ENCODE measurements around the gene NSG2.

NSG2 gene

DNA sequence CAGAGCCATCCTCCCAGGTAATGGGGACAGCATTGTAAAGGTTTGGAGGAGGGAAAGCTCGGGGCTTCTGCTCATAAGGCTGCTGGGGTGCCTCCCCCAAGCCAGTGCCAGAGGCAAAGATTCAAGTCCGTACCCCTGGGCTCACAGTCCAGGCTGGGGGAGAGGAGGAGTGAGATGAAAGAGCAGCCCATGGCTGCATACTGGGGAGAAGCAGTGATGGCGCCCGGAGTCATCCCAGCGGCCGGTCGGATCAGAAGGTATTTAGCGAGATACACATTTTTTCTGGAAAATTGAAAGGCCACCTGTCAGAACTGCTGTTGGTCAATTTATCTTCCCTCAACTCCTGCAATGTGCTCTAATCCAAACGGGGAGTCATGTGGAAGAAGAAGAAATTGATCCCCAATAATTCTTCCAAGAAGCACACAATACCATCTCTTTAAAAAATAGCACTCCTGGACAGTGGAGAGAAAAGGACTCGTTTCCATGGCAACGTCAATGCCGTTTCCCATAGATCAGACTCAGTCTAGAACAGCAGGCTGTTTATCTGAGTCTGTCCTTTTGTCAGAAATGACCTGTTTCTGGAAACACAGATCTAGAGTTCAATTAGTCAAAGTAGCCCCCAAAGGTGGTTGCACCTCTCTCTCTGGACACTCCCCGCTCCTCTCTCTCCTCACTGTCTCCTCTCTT, 65.9 kb downstream of the NSG2 start:
- H3K4me3 ChIP-seq (ENCODE audit: low read depth, low read length), result no peak overlapping the region
- POLR2A ChIA-PET, result no interaction called here
- no peak for DNase-seq (ENCODE audit: low read depth, low spot score)
- TF ChIP-seq, protein P1, sequence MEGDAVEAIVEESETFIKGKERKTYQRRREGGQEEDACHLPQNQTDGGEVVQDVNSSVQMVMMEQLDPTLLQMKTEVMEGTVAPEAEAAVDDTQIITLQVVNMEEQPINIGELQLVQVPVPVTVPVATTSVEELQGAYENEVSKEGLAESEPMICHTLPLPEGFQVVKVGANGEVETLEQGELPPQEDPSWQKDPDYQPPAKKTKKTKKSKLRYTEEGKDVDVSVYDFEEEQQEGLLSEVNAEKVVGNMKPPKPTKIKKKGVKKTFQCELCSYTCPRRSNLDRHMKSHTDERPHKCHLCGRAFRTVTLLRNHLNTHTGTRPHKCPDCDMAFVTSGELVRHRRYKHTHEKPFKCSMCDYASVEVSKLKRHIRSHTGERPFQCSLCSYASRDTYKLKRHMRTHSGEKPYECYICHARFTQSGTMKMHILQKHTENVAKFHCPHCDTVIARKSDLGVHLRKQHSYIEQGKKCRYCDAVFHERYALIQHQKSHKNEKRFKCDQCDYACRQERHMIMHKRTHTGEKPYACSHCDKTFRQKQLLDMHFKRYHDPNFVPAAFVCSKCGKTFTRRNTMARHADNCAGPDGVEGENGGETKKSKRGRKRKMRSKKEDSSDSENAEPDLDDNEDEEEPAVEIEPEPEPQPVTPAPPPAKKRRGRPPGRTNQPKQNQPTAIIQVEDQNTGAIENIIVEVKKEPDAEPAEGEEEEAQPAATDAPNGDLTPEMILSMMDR (IDR thresholded peaks at IDR 0.05; ENCODE audit: insufficient read depth, low read length, missing control alignments), result no peak
- CTCF ChIA-PET, result no interaction called here

DNA sequence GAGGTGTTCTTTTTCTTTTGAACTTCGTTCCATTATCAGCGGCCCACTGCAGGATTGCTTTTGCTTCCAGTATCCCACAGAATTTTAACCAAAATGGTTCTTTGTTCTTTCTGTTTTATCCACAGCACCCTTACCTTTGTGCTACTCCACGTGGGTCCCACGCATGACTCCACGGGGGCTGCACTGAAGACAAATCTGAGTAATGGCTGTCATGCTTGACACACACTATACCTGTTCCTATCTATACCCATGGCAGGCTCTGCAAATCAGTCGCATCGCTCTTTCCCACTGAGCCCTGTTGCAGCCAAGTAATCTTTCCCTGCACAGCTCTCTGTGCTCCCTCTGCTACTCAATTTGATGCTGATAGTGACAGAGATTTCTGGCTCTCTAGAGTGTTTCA, 69.7 kb downstream of the NSG2 start:
- CTCF ChIA-PET, result no interaction called here
- TF ChIP-seq, protein P1 (IDR thresholded peaks at IDR 0.05; ENCODE audit: insufficient read depth, low read length, missing control alignments), result no peak

DNA sequence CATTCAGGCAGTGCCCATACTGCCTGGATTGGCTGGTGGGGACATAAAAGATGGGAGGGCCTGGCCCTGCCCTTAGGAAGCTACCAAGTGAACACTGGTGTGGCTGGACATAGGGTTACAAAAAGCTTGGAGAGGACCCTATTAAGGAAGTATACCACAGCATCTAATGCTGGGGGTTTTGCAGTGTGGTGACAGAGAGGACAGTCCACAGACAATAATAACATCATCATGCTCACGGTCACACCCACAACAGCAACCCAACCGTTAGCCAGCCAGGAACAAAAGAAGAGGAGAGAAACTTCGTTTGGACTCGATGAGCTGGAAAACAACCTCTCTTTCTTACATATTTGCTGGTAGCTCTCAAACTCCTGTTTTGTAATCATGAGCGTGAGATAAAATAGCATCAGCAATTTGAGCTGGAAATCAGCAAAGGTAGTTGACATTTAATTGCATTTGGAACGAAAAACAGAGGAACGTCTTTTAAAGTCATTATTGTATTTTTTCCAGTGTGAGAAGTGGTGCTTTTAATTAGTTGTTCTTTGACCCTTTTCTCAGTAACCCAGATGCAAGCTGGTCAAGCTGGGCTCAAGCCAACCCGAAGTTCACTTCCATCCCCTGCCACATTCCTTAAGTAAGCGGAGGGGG, 73.4 kb downstream of the NSG2 start:
- no peak overlapping the region for H3K4me3 ChIP-seq (ENCODE audit: low read depth, low read length)
- TF ChIP-seq, protein P1 (IDR thresholded peaks at IDR 0.05; ENCODE audit: insufficient read depth, low read length, missing control alignments), result no peak
- no peak for DNase-seq (ENCODE audit: low read depth, low spot score)
- POLR2A ChIA-PET, result no interaction called here
- CTCF ChIA-PET, result no interaction called here

More for the DNA sequence above, 69.7 kb downstream of the NSG2 start:
- POLR2A ChIA-PET, result no interaction called here
- no peak for DNase-seq (ENCODE audit: low read depth, low spot score)
- no peak overlapping the region for H3K4me3 ChIP-seq (ENCODE audit: low read depth, low read length)

DNA sequence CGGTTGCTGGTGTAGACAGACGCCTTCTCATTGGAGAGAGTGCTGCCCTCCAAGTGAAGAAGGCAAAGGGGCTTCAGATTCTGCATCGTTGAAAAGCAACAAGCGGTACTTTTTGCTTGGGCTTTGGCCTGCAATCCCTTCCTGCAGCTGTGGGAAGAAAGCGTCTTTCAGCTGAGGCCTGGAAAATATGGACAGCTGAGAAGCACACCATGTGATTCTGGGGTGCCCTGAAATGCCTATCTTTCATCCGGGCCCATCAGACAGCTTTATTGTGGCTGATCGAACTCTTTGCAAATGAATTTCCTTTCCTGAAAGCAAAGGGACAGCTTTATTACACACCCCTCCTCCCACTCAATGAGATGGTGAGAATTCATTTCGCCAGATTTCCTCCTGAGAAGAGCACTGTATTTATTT, 74.0 kb downstream of the NSG2 start:
- TF ChIP-seq, protein P1 (IDR thresholded peaks at IDR 0.05; ENCODE audit: insufficient read depth, low read length, missing control alignments), result no peak
- ChIA-PET CTCF (no interaction called here), POLR2A (no interaction called here)
- no peak overlapping the region for H3K4me3 ChIP-seq (ENCODE audit: low read depth, low read length)
- DNase-seq (ENCODE audit: low read depth, low spot score), result no peak

DNA sequence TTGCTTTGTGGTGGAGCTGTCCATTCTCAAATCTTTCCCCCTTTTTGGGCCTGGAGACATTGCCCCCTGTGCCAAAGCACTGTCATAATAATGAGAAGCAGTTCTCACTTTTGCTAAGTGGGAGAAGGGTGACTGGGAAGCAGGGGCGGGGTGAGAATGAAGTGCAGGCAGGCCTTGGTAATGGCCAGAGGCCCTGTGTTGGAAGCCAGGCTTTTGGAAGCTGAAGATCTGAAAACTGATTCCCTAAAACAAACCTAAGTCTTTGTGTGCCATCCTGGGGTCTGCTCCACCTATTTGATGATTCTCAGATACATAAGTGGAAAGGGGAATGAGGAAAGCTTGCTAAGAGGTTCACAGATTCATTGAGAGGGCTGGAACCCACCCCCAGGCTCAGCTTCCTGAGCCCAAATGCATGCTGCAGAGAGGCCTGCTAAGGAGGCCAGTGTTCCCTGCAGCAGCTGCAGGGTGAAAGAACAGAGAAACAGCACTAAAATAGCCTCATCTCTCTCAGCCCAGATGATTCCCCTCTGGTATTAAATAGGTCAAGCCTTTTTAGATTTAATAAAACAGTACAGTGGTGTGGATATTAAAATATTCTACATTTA, 75.0 kb downstream of the NSG2 start:
- no peak for DNase-seq (ENCODE audit: low read depth, low spot score)
- CTCF ChIA-PET, result no interaction called here
- H3K4me3 ChIP-seq (ENCODE audit: low read depth, low read length), result no peak overlapping the region
- TF ChIP-seq, protein P1 (IDR thresholded peaks at IDR 0.05; ENCODE audit: insufficient read depth, low read length, missing control alignments), result no peak
- POLR2A ChIA-PET, result no interaction called here

DNA sequence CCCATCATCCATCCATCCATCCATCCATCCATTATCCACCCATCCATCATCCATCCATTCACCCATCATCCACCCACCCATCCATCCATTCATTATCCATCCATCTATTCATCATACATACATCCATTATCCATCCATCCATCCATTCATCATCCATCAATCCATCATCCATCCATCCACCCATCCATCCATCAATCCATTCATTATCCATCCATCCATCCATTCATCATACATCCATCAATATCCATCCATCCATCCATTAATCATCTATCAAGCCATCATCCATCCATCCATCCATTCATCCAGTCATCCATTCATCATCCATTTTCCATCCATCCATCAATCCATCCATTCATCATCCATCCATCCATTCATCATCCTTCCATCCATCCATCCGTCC, 89.0 kb downstream of the NSG2 start:
- TF ChIP-seq, protein P1 (IDR thresholded peaks at IDR 0.05; ENCODE audit: insufficient read depth, low read length, missing control alignments), result no peak
- DNase-seq (ENCODE audit: low read depth, low spot score), result no peak
- POLR2A ChIA-PET, result no interaction called here
- no peak overlapping the region for H3K4me3 ChIP-seq (ENCODE audit: low read depth, low read length)
- CTCF ChIA-PET, result no interaction called here

Measured in AG04449 (cell line).